IMR-90 (cell line): Measurements from ENCODE around the gene FRY. TPM values are rescaled to one million over a fixed set of nuclear protein-coding genes. Genes with fewer than 3 reads are reported as not detected.

ENCODE experiments used
- ATAC-seq: fragments of 200-7000 bp; cut with Tn5 transposase; 2 replicates; pipeline ENCODE4 v1.9.1; 2020; ENCODE audit warnings: low read depth, mild to moderate bottlenecking, moderate library complexity
- BruUV-seq: library from RNA; stranded (reverse); fragments of 400-500 nt; replicated peaks from 2 replicates; lab custom pipeline; 2021; lab: Mats Ljungman, UMichigan
- CTCF ChIA-PET: fragments of 300-600 bp; formaldehyde crosslinking; extraction: SDS; loops from one replicate; lab custom pipeline; 2021; ENCODE audit warnings: antibody characterized with exemption; lab: Yijun Ruan, JAX
- POLR2A ChIA-PET: fragments of 300-600 bp; sonication (Branson Sonifier 250); formaldehyde crosslinking; loops from one replicate; lab custom pipeline; 2022; ENCODE audit warnings: antibody characterized with exemption; ENCODE audit not compliant: unreplicated experiment; lab: Charles Lee
- DNase-seq: peaks from one replicate; pipeline ENCODE4 v3.0.0; 2013
- H2AFZ ChIP-seq: replicated peaks from 2 replicates; pipeline ENCODE3; 2013; ENCODE audit warnings: low read length, mild to moderate bottlenecking; ENCODE audit not compliant: poor library complexity
- H2AK5ac ChIP-seq: 2 replicates; pipeline ENCODE4 v1.6.1; 2013; ENCODE audit warnings: low read depth, low read length, inconsistent platforms
- H2AK9ac ChIP-seq: replicated peaks from 2 replicates; pipeline ENCODE3; 2013; ENCODE audit warnings: mild to moderate bottlenecking, low read depth, low read length, moderate library complexity; ENCODE audit not compliant: poor library complexity
- H2BK120ac ChIP-seq: 2 replicates; pipeline ENCODE4 v1.6.1; 2013; ENCODE audit warnings: low read depth, low read length, inconsistent platforms
- H2BK15ac ChIP-seq: 3 replicates; pipeline ENCODE4 v1.6.1; 2013; ENCODE audit warnings: low read depth, low read length, inconsistent platforms
- H2BK20ac ChIP-seq: 2 replicates; pipeline ENCODE4 v1.6.1; 2013; ENCODE audit warnings: low read depth, mild to moderate bottlenecking, inconsistent platforms, low read length, moderate library complexity
- H2BK5ac ChIP-seq: 2 replicates; pipeline ENCODE4 v1.6.1; 2013; ENCODE audit warnings: mild to moderate bottlenecking, low read depth, low read length, inconsistent platforms; ENCODE audit not compliant: poor library complexity, severe bottlenecking
- H3K14ac ChIP-seq: replicated peaks from 2 replicates; pipeline ENCODE4 v1.6.1; 2013; ENCODE audit warnings: low read depth, low read length, inconsistent platforms
- H3K18ac ChIP-seq: 2 replicates; pipeline ENCODE4 v1.6.1; 2013; ENCODE audit warnings: low read depth, low read length, control low read depth
- H3K23ac ChIP-seq: 2 replicates; pipeline ENCODE4 v1.6.1; 2013; ENCODE audit warnings: low read depth, low read length, inconsistent platforms
- H3K27ac ChIP-seq: 2 replicates; pipeline ENCODE4 v1.5.1; 2013; ENCODE audit warnings: mild to moderate bottlenecking, control low read depth, low read length; ENCODE audit not compliant: insufficient read depth
- H3K27me3 ChIP-seq: 2 replicates; pipeline ENCODE4 v1.6.1; 2013; ENCODE audit warnings: low read length; ENCODE audit not compliant: control insufficient read depth, insufficient read depth
- H3K36me3 ChIP-seq: 2 replicates; pipeline ENCODE4 v1.6.1; 2013; ENCODE audit warnings: low read length, mixed read lengths; ENCODE audit not compliant: control insufficient read depth, insufficient read depth
- H3K4ac ChIP-seq: 2 replicates; pipeline ENCODE4 v1.6.1; 2013; ENCODE audit warnings: low read depth, low read length, inconsistent platforms
- H3K4me1 ChIP-seq: 2 replicates; pipeline ENCODE4 v1.6.1; 2013; ENCODE audit warnings: low read length, mixed read lengths; ENCODE audit not compliant: control insufficient read depth, insufficient read depth
- H3K4me2 ChIP-seq: 2 replicates; pipeline ENCODE4 v1.6.1; 2013; ENCODE audit warnings: low read depth, mild to moderate bottlenecking, control low read depth, low read length, moderate library complexity
- H3K4me3 ChIP-seq: 2 replicates; pipeline ENCODE4 v1.5.1; 2013; ENCODE audit warnings: low read depth, mild to moderate bottlenecking, control low read depth, low read length, moderate library complexity; ENCODE audit not compliant: insufficient read depth
- H3K56ac ChIP-seq: 2 replicates; pipeline ENCODE4 v1.6.1; 2013; ENCODE audit warnings: low read length, inconsistent platforms; ENCODE audit not compliant: insufficient read depth; ENCODE audit errors: extremely low read depth
- H3K79me1 ChIP-seq, 2 experiments: 2 replicates each; pipeline ENCODE4 v1.6.1; 2013; ENCODE audit warnings: low read length in 2 of 2, inconsistent platforms in 1 of 2, low read depth in 1 of 2
- H3K9ac ChIP-seq: 2 replicates; pipeline ENCODE4 v1.6.1; 2013; ENCODE audit warnings: low read depth, low read length, control low read depth
- H3K9me1 ChIP-seq: 2 replicates; pipeline ENCODE4 v1.6.1; 2013; ENCODE audit warnings: low read length, inconsistent platforms; ENCODE audit not compliant: insufficient read depth
- H3K9me3 ChIP-seq: 2 replicates; pipeline ENCODE4 v1.6.1; 2013; ENCODE audit warnings: low read length; ENCODE audit not compliant: control insufficient read depth, insufficient read depth
- H4K20me1 ChIP-seq: 2 replicates; pipeline ENCODE4 v1.6.1; 2013; ENCODE audit warnings: low read length, inconsistent platforms; ENCODE audit not compliant: insufficient read depth
- H4K5ac ChIP-seq: 2 replicates; pipeline ENCODE4 v1.6.1; 2013; ENCODE audit warnings: mild to moderate bottlenecking, low read depth, low read length, control low read depth
- H4K8ac ChIP-seq, 2 experiments: 2 replicates each; pipeline ENCODE4 v1.6.1; 2013; ENCODE audit warnings: low read depth in 2 of 2, low read length in 2 of 2, control low read depth in 1 of 2, inconsistent platforms in 1 of 2
- H4K91ac ChIP-seq: 2 replicates; pipeline ENCODE4 v1.6.1; 2013; ENCODE audit warnings: low read depth, low read length, inconsistent platforms; ENCODE audit not compliant: insufficient read depth
- BHLHE40 ChIP-seq: fragments of 150-350 bp; IDR thresholded peaks from 2 replicates; pipeline ENCODE4 v1.6.1; 2016; ENCODE audit warnings: mild to moderate bottlenecking, low read depth, low read length
- FOS ChIP-seq: fragments of 150-350 bp; IDR thresholded peaks from 2 replicates; pipeline ENCODE4 v1.6.1; 2016; ENCODE audit warnings: low read depth, low read length
- MAZ ChIP-seq: IDR thresholded peaks from 2 replicates; pipeline ENCODE4 v1.6.1; 2012; ENCODE audit warnings: low read depth, mild to moderate bottlenecking, low read length, improper control_type of control experiment, moderate library complexity, borderline replicate concordance
- MXI1 ChIP-seq: IDR thresholded peaks from 2 replicates; pipeline ENCODE4 v1.6.1; 2012; ENCODE audit warnings: low read depth, mild to moderate bottlenecking, low read length, moderate library complexity, borderline replicate concordance
- NFE2L2 ChIP-seq: fragments of 150-350 bp; IDR thresholded peaks from 2 replicates; pipeline ENCODE4 v1.6.1; 2016; ENCODE audit warnings: low read depth, mild to moderate bottlenecking, low read length
- POLR2A ChIP-seq: IDR thresholded peaks from 2 replicates; pipeline ENCODE4 v1.6.1; 2012; ENCODE audit warnings: mild to moderate bottlenecking, low read depth, low read length
- RAD21 ChIP-seq: IDR thresholded peaks from 2 replicates; pipeline ENCODE4 v1.6.1; 2012; ENCODE audit warnings: low read length, improper control_type of control experiment
- RCOR1 ChIP-seq: IDR thresholded peaks from 2 replicates; pipeline ENCODE4 v1.6.1; 2012; ENCODE audit warnings: mild to moderate bottlenecking, low read length, improper control_type of control experiment; ENCODE audit not compliant: insufficient replicate concordance
- SMC3 ChIP-seq: fragments of 150-350 bp; IDR thresholded peaks from 2 replicates; pipeline ENCODE4 v1.6.1; 2016; ENCODE audit warnings: low read depth, mild to moderate bottlenecking, antibody characterized with exemption, low read length, moderate library complexity
- WGBS, 2 experiments: methylation state at CpG; one replicate each; pipeline versions ENCODE4 v1.1.5 to v1.1.7; 2013; ENCODE audit warnings: missing lambda C conversion rate in 2 of 2; ENCODE audit not compliant: insufficient read length in 1 of 2; ENCODE audit errors: extremely low coverage in 2 of 2; 5-methylcytosine and 5-hydroxymethylcytosine counted together
- dilution Hi-C: fragments of 300-500 bp; cut with HindIII; formaldehyde crosslinking; loops from one replicate; pipeline ENCODE4 v1.14.3; 2018; ENCODE audit warnings: low sequenced_read_pairs; ENCODE audit not compliant: unreplicated experiment
- in situ Hi-C: fragments of 300-500 bp; cut with MboI; formaldehyde crosslinking; loops from 3 replicates; pipeline ENCODE4 v1.14.3; 2019; ENCODE audit warnings: low sequenced_read_pairs, inconsistent platforms, mixed read lengths
- intact Hi-C: fragments of 100-400 bp; cut with micrococcal nuclease; formaldehyde crosslinking; loops from 2 replicates; pipeline ENCODE4 v1.10.0; 2022
- polyA plus RNA-seq, 3 experiments: library from polyadenylated mRNA; depleted of rRNA; stranded (reverse); fragments of >200 nt; gene quantifications; 2 replicates each; pipeline ENCODE4 v1.2.3, GENCODE V29; 2012; ENCODE audit warnings: low replicate concordance in 1 of 3
- total RNA-seq: library from RNA; depleted of rRNA; stranded (reverse); fragments of >200 nt; gene quantifications from 2 replicates; pipeline ENCODE4 v1.2.3, GENCODE V29; 2012
- TF ChIP-seq, protein P1 (sequence below): fragments of 150-350 bp; IDR thresholded peaks from 2 replicates; pipeline ENCODE4 v1.6.1; 2017; ENCODE audit warnings: mild to moderate bottlenecking, antibody characterized with exemption, low read length, low read depth

The FRY gene
- total and polyA plus RNA-seq, 2 of the 4 experiments (the other 2 are of a cell fraction): 3.0 to 4.8 TPM

DNA sequence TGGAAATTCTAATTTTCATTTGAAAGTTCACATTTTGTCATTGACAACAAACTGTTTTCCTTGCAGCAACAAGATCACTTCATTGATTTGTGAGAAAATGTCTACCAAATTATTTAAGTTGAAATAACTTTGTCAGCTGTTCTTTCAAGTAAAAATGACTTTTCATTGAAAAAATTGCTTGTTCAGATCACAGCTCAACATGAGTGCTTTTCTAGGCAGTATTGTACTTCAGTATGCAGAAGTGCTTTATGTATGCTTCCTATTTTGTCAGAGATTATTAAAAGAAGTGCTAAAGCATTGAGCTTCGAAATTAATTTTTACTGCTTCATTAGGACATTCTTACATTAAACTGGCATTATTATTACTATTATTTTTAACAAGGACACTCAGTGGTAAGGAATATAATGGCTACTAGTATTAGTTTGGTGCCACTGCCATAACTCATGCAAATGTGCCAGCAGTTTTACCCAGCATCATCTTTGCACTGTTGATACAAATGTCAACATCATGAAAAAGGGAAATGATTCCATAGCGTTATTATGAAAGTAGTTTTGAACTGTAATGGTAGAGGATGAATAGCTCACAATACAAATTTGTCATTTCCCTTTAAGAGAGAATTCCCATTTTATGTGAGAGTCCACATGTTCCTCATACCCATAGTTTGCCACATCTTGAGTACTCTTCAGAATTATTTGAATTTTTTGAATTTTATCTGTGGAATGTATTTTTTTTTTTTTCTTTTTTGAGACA, 286.3 kb downstream of the FRY start:
- Histone ChIP-seq H3K56ac (no peak overlapping the region), H3K18ac (no peak overlapping the region), H3K23ac (no peak overlapping the region), H2BK120ac (no peak overlapping the region), H2BK5ac (no peak overlapping the region), H3K14ac (no peak overlapping the region), H3K4me2 (no peak overlapping the region), H3K9me3 (no peaks in the 10 kb centered on the region), H3K9me1 (no peaks in the 10 kb centered on the region; the same call in 1 of the 2 replicates), H3K4ac (no peak overlapping the region), H2BK20ac (no peak overlapping the region), H2AK9ac (no peak overlapping the region), H2BK15ac (no peak overlapping the region), H4K20me1 (no peaks in the 10 kb centered on the region), H4K5ac (no peak overlapping the region), H3K27me3 (no peaks in the 10 kb centered on the region), H2AK5ac (no peak overlapping the region), H2AFZ (no peak overlapping the region), H3K9ac (no peak overlapping the region), H4K91ac (no peak overlapping the region), H4K8ac (0 out of 4 replicates have a peak overlapping the region, but pooled peaks of 1 of the 2 experiments have one; percentile 40), H3K4me3 (no peak overlapping the region), H3K36me3 (no peaks in the 10 kb centered on the region), H3K27ac (no peak overlapping the region), H3K4me1 (peaks cover 3% of the 10 kb centered on the region), H3K79me1 (peaks cover 3 to 23% of the 10 kb centered on the region in 2 experiments; a peak in 3 of 4 replicates)
- intact Hi-C loops: loop anchor here (5.0 kb wide), 1 partner anchor 219 kb away; the partner anchor contains the start of gene N4BP2L2
- TF ChIP-seq MAZ (no peak), NFE2L2 (no peak), MXI1 (no peak), FOS (no peak), RCOR1 (no peak), SMC3 (no peak), BHLHE40 (no peak), RAD21 (no peak), POLR2A (no peak)
- TF ChIP-seq, protein P1, sequence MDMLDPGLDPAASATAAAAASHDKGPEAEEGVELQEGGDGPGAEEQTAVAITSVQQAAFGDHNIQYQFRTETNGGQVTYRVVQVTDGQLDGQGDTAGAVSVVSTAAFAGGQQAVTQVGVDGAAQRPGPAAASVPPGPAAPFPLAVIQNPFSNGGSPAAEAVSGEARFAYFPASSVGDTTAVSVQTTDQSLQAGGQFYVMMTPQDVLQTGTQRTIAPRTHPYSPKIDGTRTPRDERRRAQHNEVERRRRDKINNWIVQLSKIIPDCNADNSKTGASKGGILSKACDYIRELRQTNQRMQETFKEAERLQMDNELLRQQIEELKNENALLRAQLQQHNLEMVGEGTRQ: no peak
- in situ Hi-C loops: no loop called here
- DNase-seq (no peak), ATAC-seq (no peak)
- BruUV-seq: no TSS peak
- ChIA-PET POLR2A (no interaction called here), CTCF (interaction anchor here (1.4 kb wide), 1 partner anchor 316 kb away, joined by 4 read pairs; no protein-coding TSS in a partner anchor)
- dilution Hi-C loops: no loop called here
- no CpG with 5 or more reads among the region's 2 CpGs for WGBS, 2 experiments
